GM13976 (cell line): ENCODE results near the gene BAZ2B.

ENCODE experiments used
- DNase-seq: peaks from one replicate; pipeline ENCODE4 v3.0.0; 2012; ENCODE audit warnings: low spot score
- in situ Hi-C: fragments of 300-500 bp; cut with MboI; formaldehyde crosslinking; loops from one replicate; pipeline ENCODE4 v1.12.0; 2022; ENCODE audit warnings: low sequenced_read_pairs, mixed read lengths, inconsistent platforms; ENCODE audit not compliant: unreplicated experiment
- TF ChIP-seq, protein P1 (sequence below): IDR thresholded peaks from 2 replicates; pipeline ENCODE4 v1.5.1; 2012; ENCODE audit warnings: borderline replicate concordance, mild to moderate bottlenecking; ENCODE audit not compliant: insufficient read depth; ENCODE audit errors: extremely low read depth, missing control alignments, control extremely low read depth

The BAZ2B gene

DNA sequence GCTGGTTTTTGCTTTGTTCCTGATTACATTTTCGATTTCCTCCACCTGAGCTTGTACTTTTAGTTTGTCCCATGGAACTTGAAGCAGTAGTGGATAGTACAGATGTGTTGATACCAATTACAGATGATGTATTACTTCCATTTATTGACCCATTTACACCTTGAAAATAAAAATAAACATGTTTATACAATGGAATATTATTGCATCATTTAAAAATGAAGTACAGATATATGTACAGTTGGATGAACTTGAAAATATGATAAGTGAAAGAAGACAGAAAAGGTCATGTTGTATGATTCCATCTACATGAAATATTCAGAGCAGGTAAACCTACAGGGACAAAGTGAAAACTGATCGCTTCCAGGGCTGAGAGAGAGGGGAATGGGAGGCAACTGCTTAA is 169.5 kb downstream of the BAZ2B start:
- in situ Hi-C loops: no loop called here
- TF ChIP-seq, protein P1, sequence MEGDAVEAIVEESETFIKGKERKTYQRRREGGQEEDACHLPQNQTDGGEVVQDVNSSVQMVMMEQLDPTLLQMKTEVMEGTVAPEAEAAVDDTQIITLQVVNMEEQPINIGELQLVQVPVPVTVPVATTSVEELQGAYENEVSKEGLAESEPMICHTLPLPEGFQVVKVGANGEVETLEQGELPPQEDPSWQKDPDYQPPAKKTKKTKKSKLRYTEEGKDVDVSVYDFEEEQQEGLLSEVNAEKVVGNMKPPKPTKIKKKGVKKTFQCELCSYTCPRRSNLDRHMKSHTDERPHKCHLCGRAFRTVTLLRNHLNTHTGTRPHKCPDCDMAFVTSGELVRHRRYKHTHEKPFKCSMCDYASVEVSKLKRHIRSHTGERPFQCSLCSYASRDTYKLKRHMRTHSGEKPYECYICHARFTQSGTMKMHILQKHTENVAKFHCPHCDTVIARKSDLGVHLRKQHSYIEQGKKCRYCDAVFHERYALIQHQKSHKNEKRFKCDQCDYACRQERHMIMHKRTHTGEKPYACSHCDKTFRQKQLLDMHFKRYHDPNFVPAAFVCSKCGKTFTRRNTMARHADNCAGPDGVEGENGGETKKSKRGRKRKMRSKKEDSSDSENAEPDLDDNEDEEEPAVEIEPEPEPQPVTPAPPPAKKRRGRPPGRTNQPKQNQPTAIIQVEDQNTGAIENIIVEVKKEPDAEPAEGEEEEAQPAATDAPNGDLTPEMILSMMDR: no peak
- no peak for DNase-seq

DNA sequence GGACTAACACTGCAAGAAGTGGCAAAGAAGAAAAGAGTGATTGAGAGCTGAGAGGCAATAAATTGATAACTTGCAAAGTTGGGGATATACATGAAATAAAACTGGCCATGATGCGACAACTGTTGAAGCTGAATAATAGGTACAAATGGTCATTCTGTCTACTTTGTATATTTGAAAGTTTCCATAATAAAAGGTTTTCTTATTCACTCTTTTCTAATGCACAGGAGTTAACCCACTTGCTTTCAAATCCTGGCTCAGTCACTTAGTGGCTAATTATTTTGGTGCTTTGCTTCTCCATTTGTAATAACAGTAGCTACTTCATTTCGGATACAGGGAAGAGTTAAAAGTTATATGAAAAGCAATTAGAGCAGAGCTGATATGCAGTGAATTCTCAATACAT is 170.1 kb downstream of the BAZ2B start:
- TF ChIP-seq, protein P1: no peak
- in situ Hi-C loops: no loop called here
- no peak for DNase-seq

DNA sequence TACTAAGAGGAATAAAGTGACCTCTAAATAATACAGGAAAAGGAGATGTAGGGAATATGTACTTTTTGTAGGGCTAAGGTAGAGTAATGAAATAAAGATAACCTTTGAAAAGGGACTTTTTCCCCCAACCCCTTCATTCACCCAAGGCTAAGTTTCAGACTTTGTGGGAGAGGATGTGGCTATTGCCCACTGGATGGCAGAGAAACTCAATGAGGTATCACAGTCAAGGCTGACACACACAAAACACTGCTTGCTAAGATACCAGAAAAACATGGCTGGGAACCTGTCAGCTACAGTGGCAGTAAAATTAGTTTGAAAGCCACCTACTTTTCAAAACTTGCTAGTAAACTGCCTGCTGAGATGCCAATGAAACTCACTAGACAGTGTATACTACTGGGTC is 171.0 kb downstream of the BAZ2B start:
- DNase-seq: no peak
- in situ Hi-C loops: no loop called here
- TF ChIP-seq, protein P1: no peak

DNA sequence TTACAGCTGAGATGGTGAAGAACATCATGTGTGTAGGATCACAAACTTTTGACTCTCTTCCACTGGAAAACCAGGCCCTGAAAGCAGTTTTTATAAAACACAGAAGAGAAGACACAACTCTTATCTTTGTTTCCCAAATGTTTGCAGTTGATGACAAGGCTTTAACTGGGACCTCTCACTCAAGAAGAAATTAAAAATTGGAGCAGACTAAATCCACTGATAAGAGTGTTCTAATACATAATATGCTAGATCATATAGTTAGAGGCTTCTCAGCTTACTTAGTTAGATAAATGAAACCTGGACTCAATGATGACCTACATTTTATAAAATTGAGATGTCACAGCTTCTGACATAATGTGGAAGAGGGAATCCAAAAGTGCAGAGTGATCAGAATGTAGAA is 171.6 kb downstream of the BAZ2B start:
- DNase-seq: no peak
- in situ Hi-C loops: no loop called here
- TF ChIP-seq, protein P1: no peak

DNA sequence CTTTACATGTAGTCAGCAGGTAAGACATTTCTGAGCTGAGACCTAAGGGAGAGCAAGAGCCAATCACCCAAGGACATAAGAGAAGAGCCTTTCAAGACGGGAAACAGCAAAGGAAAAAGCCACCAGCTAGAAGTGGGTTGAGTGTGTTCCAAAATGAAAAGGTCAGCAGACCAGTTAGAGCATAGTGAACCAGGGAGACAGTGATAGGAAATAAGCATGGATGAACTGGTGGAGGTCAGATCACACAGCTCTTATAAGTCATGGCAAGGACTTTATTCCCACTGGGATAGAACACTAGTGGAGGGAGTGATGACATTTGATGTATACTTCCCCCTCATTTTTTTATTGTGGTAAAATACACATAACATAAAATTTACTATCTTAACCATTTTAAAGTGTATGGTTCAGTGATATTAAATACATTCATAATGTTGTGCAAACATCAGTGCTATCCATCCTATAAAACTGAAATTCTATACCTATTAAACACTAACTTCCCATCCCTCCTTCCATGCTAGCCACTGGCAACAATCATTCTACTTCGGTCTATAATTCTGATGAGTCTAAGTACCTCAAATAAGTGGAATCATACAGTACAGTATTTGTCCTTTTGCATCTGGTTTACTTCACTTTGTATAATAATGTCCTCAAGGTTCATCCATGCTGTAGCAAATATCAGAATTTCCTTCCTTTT is 174.0 kb downstream of the BAZ2B start:
- TF ChIP-seq, protein P1: no peak
- in situ Hi-C loops: no loop called here
- no peak for DNase-seq

DNA sequence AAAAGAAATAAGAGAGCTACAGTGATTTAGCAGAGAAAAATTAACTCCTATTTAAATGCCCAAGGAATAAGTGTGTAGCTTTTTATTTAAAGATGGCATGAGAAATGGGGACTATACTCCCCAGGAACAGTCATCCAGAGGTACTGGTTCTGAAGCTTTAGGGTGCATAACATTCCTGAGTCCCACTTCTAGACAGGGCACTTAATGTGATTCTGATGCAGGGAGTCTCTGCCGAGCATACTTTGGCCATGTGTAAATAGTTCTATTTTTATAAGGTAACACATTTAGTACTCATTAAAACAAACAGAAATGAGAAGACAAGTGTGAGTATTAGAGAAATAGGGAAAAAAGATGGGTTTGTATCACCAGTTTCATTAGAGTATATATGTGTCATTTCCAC is 175.2 kb downstream of the BAZ2B start:
- no peak for DNase-seq
- in situ Hi-C loops: no loop called here
- TF ChIP-seq, protein P1: no peak
